Activated CD4-positive, alpha-beta T cell treated with anti-CD3 and anti-CD28 coated beads, Interleukin-2, amount 50 U/mL, for 16 hours (primary cell): ENCODE data around the gene EEF1E1.

Source experiments
- DNase-seq: peaks from one replicate; pipeline ENCODE4 v3.0.0-alpha.2; 2020

The EEF1E1 gene

GRCh38 chr6:8102122-8102958 is at the start of gene EEF1E1:
TSS of gene EEF1E1 (minus strand) at chr6:8102548. CDS start at chr6:8102521, 27 bp downstream.
- peak; percentile 98 for DNase-seq

GRCh38 chr6:8149350-8149749 is 47.0 kb upstream of the EEF1E1 start:
- peak; percentile 2 for DNase-seq

GRCh38 chr6:8143945-8144344 is 41.6 kb upstream of the EEF1E1 start:
- DNase-seq = no peak

- DNase-seq = no peak
Observed at GRCh38 chr6:8139451-8139850, 37.1 kb upstream of the EEF1E1 start.

- DNase-seq = no peak
Observed at GRCh38 chr6:8137529-8137939, 35.2 kb upstream of the EEF1E1 start.

- no peak for DNase-seq
Observed at GRCh38 chr6:8135276-8135675, 32.9 kb upstream of the EEF1E1 start.

GRCh38 chr6:8132130-8132529 is 29.8 kb upstream of the EEF1E1 start:
- no peak for DNase-seq

GRCh38 chr6:8131265-8131897 is 29.0 kb upstream of the EEF1E1 start:
- DNase-seq = peak; percentile 35

- DNase-seq = no peak
Observed at GRCh38 chr6:8130399-8130798, 28.1 kb upstream of the EEF1E1 start.

GRCh38 chr6:8123236-8123635 is 20.9 kb upstream of the EEF1E1 start:
- no peak for DNase-seq

GRCh38 chr6:8114956-8115355 is 12.6 kb upstream of the EEF1E1 start:
- DNase-seq = no peak

- DNase-seq = no peak
Observed at GRCh38 chr6:8113131-8113654, 10.8 kb upstream of the EEF1E1 start.

- no peak for DNase-seq
Observed at GRCh38 chr6:8110725-8111124, 8.4 kb upstream of the EEF1E1 start.

- DNase-seq = no peak
Observed at GRCh38 chr6:8110117-8110721, 7.9 kb upstream of the EEF1E1 start.

- no peak for DNase-seq
Observed at GRCh38 chr6:8108759-8109539, 6.6 kb upstream of the EEF1E1 start.

- DNase-seq = no peak
Observed at GRCh38 chr6:8108031-8108660, 5.8 kb upstream of the EEF1E1 start.

GRCh38 chr6:8105791-8106190 is 3.4 kb upstream of the EEF1E1 start:
- DNase-seq = no peak

GRCh38 chr6:8103726-8104125 is 1.4 kb upstream of the EEF1E1 start:
- DNase-seq = no peak

GRCh38 chr6:8100159-8100854 is 2.0 kb downstream of the EEF1E1 start:
- DNase-seq = no peak

- DNase-seq = no peak
Observed at GRCh38 chr6:8090650-8091049, 11.7 kb downstream of the EEF1E1 start.

- no peak for DNase-seq
Observed at GRCh38 chr6:8088886-8089285, 13.5 kb downstream of the EEF1E1 start.
